DLD1 (cell line): ENCODE measurements around the gene ZSCAN31.

ENCODE experiments used
- in situ Hi-C: cut with HindIII; loops from 2 replicates; pipeline ENCODE4 v1.10.0; 2017; ENCODE audit warnings: low sequenced_read_pairs

The ZSCAN31 gene

GRCh38 chr6:28353981-28354676, 18.2 kb upstream of the ZSCAN31 start:
- in situ Hi-C loops: no loop called here

GRCh38 chr6:28353356-28353755, 17.4 kb upstream of the ZSCAN31 start:
- in situ Hi-C loops: no loop called here

- in situ Hi-C loops: no loop called here
These were observed 15.6 kb upstream of the ZSCAN31 start for GRCh38 chr6:28351493-28351925.

GRCh38 chr6:28351087-28351486, 15.1 kb upstream of the ZSCAN31 start:
- in situ Hi-C loops: no loop called here

- in situ Hi-C loops: no loop called here
These were observed 14.2 kb upstream of the ZSCAN31 start, which contains the start of gene ZKSCAN3 for GRCh38 chr6:28349892-28350737. ZKSCAN3 (plus strand) TSS chr6:28349947; CDS start chr6:28359587, 9,640 bp downstream.

GRCh38 chr6:28349344-28349891, 13.5 kb upstream of the ZSCAN31 start:
- in situ Hi-C loops: no loop called here

- in situ Hi-C loops: no loop called here
These were observed 11.2 kb upstream of the ZSCAN31 start for GRCh38 chr6:28347119-28347518.

GRCh38 chr6:28345201-28345600, 9.3 kb upstream of the ZSCAN31 start:
- in situ Hi-C loops: no loop called here

- in situ Hi-C loops: no loop called here
These were observed 8.1 kb upstream of the ZSCAN31 start for GRCh38 chr6:28343898-28344677.

GRCh38 chr6:28340310-28341095, 4.6 kb upstream of the ZSCAN31 start:
- in situ Hi-C loops: no loop called here

GRCh38 chr6:28337121-28337520, 1.2 kb upstream of the ZSCAN31 start:
- in situ Hi-C loops: no loop called here

- in situ Hi-C loops: no loop called here
These were observed 554 bp upstream of the ZSCAN31 start for GRCh38 chr6:28336284-28337120.

- in situ Hi-C loops: no loop called here
These were observed 846 bp downstream of the ZSCAN31 start for GRCh38 chr6:28335040-28335563.

- in situ Hi-C loops: no loop called here
These were observed 1.5 kb downstream of the ZSCAN31 start for GRCh38 chr6:28334286-28335039.

- in situ Hi-C loops: no loop called here
These were observed 2.3 kb downstream of the ZSCAN31 start for GRCh38 chr6:28333599-28334018.

GRCh38 chr6:28333047-28333446, 2.9 kb downstream of the ZSCAN31 start:
- in situ Hi-C loops: no loop called here

GRCh38 chr6:28330041-28330440, 5.9 kb downstream of the ZSCAN31 start:
- in situ Hi-C loops: no loop called here

GRCh38 chr6:28326371-28326948, 9.5 kb downstream of the ZSCAN31 start:
- in situ Hi-C loops: no loop called here
